T1000 (cell line): ENCODE results near the gene TMEM168.

Experiments used
- DNase-seq: peaks from one replicate; lab custom pipeline; 2025; ENCODE audit warnings: mixed read lengths; lab: John Stamatoyannopoulos, UW

The TMEM168 gene

DNA sequence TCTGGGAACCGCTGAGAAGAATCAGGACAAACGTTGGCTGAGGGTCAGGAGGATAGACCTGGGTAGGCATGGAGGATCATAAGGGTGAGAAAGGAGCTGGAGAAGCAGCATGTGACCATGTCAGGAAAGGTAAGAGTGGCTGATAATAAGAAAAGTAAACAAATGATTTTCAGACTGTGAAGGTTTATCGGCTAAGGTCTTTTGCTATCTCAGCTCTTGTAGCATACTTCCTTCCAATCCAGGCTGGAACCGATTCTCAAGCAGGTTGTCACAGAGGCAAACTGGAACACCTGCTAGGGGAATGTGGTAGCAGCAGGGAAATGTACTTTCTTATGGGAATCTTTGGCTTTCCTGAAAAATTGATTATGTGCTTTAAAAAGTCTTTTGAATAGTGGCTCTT is 74.7 kb downstream of the TMEM168 start:
- no peak for DNase-seq

DNA sequence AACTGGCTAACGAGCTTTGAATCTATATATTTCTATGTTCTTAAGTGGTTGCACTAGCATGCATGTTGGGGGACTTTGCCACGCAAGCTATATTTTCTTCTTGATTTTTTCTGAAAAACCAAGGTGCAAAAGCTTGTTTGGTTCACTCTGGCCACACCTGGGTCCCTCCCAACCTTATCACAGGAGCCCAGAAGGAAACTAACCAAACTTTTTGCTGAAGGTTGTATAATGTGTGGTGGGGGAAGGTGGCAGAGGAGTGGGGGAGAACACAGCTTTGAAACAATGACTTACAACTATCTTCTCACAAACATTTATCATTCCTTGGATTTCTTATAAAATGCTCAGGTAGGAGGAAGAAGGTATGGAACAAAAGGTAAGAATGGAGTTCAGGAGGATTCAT is 75.3 kb downstream of the TMEM168 start:
- no peak for DNase-seq
